GM18907 (cell line): Measurements from ENCODE around the gene MEX3A.

ENCODE experiments used
- ATAC-seq: cut with Tn5 transposase; IDR thresholded peaks from one replicate; pipeline ENCODE4 v1.9.1; 2021; ENCODE audit warnings: mild to moderate bottlenecking, moderate library complexity; ENCODE audit not compliant: unreplicated experiment

The MEX3A gene

DNA sequence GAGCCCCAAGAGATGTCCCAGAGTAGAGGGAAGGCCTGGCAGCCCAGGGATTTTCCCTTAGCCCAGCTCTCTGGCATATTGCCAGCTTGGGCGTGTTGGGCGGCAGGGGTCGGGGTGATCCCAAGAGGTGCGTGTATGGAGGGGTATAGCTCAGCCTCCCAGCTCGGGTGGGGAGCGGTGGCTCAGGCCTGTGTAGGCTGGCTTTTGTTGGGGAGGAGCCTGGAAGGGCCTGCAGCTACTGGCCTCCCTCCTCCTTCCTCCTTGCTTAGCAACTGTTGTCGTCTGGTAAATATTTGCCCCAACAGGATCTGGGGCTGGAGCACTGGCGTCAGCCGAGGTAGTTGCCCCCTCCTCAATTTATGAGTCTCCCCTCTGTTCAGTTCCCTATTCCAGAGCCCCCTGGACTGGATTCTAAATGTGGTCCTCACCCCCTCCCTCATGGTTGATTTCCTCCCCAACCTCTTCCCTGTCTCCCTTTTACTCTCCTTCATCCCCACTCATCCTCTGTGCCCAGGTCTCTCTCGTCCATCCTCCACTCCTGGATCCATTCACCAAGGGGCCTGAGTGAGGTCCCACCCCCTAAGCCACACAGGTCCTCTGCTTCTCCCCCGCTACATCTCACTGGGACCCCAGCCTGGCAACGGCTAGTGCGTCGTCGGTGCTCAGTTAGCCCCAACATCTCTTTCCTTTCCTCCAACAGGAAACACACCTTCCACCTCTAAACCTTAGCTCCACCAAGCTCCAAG, 22.0 kb upstream of the MEX3A start:
- ATAC-seq, result no peak

DNA sequence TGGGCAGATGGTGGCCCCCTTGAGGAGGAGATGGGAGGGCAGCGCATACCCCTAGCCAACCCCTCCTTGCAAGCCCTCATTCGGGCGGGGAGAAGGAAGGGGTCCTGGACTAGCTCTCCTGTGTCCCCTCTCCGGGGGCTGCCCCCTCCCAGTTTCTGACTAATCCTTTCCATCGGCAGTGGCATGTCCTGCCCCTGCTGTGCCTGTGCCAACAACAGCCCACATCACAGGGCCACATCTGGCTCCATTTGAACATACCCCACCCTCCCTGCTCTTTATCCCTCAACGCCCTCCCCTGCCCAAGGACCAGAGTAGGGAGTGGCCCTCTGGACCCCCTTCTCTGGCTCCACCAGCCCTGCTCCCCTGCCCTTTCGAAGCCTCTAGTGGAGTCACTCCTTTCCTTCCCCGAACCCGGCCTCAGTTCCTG, 21.3 kb upstream of the MEX3A start:
- no peak for ATAC-seq

DNA sequence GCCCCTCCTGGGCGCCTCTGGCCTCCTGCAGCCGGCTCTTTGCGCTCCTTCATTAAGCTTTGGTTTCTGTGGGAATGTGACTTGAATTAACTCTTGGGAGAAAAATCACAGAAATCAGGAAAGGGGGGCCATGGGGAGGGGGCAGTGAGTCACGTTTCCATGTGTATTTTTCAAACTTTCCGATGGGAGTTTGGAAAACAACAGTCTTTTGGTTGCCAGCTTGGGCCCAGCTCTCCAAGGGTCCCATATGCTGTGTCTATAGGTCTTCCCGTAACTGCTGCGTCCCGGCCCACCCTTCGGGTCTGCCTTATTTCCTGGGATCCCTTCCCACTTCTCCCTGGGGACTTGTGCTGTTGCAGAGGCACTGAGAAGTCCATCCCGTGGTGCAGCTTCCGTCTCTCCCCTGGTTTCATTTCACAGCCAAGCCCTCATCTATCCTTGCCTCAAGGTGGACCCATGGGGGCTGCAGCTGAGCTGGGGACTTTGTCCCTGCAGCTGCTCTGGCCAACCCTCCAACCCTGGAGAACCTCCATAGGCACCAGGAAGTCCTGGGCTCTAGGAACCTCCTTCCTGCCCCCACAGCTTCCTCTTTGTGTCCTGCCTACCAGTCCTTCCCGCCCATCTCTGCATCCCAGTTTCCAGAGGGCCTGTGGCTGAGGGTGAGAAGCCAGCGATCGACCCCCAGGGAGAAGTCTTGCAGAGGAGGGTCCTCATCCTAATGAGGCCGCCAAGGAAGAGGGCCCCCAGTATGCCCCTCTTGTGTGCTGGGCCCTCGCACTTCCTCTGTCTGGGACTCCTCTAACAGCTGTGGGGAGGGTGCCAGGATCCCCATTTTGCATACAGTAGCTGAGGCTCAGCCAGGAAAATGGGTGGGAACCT, 20.6 kb upstream of the MEX3A start:
- no peak for ATAC-seq

DNA sequence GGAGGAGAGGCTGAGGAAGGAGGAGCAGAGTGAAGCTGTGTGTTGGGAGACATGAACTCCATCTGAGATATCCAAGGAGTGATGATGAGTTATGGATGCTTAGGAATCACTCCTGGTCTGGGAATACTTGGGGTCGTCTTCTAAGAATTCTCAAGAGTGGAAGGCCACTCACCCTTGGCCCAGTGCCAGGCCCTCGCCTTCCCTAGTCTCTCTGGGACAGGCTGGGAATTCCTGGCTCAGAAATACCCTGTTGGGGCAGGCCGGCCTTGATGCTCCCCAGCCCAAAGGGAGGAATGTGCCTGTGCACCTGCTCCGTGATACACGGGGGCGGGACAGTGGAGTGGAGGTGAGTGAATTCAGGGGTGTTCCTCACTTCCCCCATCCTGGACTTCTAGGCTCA, 19.6 kb upstream of the MEX3A start:
- ATAC-seq, result no peak

DNA sequence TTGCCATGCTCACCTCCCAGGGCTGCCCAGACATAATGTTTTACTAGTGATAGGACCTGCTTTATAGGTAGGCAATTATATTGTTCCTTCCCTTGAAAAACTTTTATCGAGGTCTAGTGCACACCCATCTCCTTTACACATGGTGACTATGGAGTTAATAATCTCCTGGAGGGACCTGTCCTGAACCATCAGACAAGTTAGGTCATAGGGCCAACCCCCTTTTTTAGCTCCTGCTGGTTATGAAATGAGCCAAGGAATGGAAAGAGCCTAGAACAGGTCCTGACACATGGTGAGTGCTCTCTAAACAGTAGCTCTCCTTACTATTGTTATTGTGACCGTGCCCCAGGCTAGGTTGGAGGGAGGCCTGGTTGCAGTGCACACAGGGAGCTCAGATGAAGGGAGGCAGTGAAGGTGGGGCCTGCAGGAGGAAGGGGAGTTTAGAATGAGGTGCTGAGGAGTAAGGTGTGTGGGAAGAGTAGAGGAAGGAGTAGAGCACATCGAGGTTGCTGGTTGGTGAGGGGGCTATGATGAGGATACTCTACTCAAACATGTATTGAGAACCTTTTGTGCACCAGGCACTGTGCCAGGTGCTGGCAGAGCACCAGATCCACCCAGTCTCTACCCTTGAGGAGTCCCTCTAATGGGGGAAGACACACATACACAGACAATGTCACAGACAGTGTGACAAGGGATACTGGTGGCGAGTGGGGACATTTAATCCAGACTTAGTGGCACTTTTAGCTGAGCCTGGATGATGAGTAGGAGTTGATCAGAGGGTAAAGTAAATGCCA, 18.1 kb upstream of the MEX3A start:
- no peak for ATAC-seq

DNA sequence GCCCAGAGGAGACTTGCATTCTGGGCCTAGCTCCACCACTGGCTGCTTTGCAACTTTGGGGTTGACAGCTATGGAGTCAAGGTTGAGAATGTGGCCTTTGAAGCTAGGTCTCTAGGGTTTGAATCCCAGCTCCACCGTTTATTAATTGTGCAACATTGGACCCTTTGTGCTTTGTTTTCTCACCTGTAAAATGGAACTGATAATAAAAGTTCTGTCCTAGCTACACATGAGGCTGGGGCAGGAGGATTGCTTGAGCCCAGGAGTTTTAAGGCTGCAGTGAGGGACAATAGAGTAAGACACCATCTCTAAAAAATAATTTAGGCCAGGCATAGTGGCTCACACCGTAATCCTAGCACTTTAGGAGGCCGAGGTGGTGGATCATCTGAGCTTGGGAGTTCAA, 17.0 kb upstream of the MEX3A start:
- no peak for ATAC-seq

DNA sequence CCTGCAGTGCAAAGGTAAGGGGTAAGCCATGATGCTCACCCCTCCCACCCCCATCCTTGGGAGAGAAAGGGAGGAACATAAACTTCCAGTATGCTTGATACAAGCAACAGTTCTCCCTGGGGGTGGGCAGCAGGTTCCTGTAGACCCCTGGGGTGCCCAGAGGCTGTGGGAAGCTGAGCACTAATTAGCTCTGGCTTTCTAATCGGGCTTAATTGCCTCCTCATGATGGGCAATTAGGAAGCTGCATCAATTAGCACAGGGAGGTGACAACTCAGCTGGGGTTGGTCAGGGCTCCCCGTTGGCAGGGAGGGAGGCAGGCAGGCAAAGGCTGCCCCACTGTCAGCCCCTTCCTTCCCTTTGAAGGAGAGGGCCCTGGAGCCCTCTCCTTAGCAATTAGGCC, 16.5 kb upstream of the MEX3A start:
- no peak for ATAC-seq

DNA sequence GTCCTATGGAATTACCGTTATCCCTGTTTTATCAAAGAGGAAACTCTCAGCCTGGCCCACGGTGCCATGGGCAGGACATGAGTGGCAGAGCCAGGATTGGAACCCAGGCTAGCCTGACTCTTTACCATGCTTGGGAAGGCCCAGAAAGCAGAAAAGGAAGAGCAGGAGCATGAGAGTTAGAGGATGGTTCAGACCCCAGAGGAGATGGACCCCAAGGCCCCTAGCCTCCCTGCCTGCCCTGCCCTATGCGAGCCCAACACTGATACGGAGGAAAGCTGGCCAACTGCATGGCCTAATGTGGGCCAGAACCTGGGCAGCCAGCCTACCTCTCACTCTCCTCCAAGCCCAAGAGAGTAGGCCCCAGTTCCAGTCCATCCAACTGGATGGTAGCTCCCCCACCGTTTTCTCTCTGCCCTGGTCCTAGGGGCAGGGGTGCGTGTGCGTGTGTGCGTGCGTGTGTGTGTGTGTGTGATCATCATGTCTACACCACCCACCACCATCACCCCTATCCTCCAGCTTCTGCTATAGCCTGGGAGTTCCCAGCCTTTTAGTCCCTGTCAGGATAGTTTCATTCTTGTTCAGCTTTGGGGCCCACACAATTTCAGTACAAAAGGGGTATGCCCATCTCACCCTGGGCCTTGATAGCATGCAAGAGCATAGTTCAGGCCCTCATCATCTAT, 15.4 kb upstream of the MEX3A start:
- peak; percentile 27 for ATAC-seq

DNA sequence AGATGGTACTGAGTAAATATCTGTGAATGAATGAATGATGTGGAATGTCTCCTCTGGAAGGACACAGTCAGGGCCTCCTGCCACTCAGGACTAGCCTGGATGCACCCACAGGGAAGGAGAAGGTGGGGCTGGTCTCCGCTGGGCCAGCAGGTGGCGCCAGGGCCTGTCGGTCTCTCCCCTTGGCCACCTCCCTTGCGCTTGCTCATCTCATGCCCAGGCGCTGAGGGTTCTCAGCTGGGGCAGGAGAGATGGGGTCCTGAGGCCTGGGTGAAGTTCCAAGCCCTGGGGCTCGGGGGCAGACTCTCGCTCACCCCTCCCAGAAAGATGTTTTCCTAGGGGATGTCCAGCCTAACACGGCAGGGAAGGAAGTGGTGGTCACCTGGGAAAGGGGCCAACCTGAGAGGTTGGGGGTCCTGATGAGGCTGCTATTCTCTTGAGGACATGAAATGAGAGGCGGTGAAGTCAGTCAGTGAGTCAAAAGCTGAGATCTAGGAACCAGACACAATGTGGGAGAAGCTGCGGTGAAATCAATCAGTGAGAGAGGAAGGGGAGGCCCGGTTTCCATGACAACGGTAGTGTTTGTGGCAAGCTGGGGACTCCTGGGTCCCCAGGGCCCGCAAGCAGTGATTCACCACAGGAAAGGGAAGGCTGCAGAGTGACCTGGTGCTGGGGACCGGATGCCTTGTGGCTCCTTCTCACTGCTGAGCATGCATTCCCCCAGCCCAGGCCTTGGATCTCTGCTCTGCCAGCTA, 14.6 kb upstream of the MEX3A start:
- ATAC-seq, result peak; percentile 67

DNA sequence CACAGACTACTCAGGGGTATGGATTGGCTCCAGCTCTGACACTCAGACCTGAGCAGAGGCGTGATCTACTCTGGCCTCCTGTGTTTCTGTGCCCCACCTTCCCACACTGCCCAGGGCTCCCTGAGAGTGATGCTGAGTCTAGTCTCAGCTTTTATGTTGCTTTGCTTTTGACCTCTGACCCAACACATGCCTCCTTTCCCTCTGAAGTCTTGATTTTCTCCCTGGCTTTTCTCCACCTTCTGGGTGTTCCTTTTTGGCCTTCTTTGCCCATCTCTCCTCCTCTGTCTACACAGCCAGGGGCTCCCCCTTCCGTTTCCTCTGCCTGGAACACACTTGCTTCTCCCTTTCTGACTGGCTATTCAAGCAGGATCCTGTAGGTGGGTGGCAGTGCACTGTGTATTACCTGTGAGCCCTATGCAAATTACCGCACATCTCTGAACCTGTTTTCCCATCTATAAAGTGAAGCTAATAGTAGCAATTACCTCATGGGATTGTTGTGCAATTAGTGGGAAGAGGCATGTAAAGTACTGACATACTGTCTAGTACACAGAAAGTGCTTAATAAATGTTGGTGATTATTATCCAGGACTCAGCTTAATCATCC, 13.7 kb upstream of the MEX3A start:
- no peak for ATAC-seq

DNA sequence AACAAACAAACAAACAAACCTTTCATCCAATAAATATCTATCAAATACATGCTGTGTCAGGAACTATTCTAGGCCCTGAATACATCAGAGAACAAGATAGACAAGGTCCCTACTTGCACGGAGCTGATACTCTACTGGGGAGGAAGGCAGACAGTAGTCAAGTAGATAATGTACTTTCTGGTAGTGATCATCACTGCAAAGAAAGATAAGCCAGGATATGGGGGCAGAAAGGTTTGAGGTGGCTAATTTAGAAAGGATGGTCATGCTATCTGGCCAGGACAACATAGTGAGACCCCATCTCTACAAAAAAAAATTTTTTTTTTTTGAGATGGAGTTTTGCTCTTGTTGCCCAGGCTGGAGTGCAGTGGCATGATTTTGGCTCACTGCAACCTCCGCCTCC, 9.3 kb upstream of the MEX3A start:
- no peak for ATAC-seq

DNA sequence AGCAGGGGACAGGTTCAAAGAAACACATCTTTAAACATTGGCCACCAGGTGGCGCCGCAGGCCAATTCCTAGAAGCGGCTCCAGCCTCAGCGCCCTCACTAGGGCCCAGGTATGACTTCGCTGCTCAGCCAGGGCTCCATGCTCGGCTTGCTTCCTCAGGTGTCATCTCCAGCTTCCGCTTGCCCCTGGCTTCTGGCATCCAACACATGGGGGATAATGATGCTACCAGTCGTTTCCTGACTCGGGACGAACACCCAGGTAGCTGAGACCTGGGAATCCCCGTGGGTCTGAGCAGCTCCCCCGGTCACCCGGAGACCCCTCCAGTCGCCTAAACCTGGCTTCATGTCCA, 8.5 kb upstream of the MEX3A start:
- peak; percentile 69 for ATAC-seq

DNA sequence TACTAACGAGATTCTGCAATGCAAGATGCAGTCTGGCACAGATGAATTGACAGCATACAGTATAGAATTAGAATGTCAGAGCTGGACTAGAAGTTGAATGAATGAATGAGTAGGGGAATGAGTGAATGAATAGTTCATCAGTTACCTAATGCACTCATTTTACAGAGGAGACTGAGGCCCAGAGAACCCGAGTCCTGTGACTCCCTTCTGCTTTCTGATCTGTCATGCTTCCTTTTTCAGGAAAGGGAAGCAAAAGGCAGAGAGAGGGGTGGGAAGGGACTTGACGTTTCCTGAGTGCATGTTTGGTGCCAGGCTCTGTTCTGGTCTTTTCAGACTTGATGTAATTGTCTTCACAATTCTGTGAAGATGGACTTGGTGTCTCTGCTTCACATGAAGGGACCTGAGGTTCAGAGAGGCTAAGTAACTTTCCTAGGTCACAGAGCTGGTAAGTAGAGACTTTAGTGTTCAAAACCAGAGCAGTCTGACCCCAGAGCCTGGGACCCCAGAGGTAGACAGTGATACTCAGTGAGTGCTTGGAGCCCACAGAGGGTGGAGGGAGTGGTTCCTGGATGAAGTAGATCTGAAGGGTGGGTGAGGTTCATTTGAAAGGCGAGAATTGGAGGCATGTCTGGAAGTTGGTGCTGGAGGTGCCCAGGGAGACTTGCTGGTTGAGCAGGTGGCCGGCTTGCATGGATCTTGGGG, 8.0 kb upstream of the MEX3A start:
- ATAC-seq, result no peak

DNA sequence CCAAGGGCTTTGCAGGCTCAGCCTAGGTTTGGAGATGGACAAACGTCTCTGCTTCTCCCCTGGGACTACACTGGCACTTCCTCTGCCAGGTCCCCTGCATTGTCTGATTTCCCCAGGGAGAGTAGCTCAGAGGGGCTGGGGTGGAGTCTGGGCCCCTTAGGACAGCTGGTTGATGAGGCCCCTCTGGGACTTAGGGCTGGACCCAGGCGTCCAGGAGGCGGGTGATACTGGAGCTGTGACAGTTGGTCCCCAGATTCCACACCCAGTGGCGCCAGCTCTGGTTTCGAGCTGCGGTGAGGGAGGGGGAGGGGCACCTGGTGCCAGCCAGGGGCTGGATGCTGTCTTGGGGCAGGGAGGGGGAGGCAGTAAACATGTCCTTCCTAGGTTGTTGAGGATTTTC, 7.4 kb upstream of the MEX3A start:
- no peak for ATAC-seq

DNA sequence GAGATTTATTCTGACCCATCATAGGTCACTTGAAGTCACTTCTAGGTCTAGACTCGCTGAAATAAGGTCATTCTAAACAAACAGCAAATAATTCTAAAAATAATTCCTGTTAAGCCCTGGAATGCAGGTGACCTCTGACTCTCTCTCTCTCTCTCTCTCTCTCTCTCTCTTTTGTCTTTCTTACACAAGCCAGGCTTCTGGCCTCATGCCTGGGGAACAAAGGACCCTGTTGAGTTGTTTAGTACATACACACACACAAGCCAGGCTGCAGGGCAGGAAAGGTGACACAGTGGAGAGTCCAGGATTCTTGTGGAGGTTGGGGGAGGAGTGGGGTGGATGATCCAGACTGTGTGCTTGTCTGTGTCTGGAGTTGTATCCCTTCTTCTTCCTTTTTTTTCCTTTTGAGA, 4.0 kb upstream of the MEX3A start:
- no peak for ATAC-seq

DNA sequence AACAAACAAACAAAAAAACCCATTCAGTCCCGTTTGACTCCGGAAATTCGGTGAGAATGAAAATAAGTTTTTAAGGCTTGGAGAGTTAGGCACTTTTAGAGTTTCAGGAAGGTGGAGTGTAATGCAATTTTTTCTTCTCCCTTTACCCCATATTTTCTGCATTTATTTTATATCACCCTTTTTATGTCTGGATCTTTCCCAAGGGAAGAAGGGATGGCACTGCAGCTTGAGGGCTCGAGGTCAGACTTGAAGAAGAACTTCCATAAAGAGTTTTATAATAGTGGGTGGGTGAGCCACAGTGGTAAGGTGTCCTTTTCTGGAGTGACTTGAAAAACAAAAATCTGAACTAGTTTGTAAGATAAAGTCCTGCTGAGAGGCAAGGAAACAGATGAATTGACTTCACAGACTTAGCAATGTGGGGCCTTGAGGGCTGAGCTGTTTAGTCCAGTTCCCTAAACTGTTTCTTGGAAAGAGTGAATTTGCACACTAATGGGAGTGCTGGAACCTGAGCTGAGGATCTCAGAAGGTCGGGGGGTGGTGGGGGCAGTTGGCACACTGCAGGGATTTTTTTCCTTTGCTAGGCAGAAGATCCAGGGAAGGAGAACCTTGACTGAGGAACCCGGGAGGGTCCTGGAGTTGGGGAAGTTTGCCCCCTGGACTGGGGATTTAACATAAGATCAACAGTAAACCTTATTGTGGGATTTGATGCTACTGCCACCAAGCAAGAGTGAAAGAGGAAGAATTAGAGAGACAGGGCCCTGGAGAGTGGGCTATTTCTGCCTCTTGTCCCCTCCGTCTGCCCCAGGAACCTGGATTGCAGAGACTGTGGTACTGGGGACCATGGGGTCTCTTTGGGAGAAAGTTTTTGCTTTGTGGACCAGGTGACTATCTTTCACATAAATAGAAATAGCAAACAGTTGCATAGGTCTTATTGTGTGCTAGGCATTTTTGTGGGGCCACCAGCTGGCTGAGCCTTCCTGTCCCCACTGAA, 1.8 kb upstream of the MEX3A start:
- ATAC-seq, result no peak

DNA sequence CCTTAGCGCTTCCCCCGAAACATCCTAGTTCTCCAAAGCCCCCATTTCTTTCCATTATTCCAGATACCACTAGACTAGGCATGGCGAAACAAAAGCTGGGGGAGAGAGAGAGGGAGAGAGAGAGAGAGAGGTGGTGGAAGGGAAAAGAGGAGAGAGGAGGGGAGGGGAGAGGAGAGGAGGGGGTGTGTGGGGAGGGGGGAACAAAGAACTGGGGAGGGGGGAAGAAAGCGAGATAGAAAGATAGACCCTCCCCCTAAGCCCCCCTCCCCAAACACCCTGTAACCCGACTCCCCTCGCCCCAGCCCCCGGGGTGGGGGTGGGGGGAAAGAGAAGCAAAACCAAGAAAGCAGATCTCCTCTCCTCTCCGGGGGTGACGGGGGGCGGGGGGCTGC, 352 bp downstream of the MEX3A start:
- no peak for ATAC-seq
